ENCODE measurements around the gene SNX30. TPM values are rescaled to one million over a fixed set of nuclear protein-coding genes. Genes with fewer than 3 reads are reported as not detected.

SNX30 gene
- total RNA-seq, 1 donor: 22.0 TPM

DNA sequence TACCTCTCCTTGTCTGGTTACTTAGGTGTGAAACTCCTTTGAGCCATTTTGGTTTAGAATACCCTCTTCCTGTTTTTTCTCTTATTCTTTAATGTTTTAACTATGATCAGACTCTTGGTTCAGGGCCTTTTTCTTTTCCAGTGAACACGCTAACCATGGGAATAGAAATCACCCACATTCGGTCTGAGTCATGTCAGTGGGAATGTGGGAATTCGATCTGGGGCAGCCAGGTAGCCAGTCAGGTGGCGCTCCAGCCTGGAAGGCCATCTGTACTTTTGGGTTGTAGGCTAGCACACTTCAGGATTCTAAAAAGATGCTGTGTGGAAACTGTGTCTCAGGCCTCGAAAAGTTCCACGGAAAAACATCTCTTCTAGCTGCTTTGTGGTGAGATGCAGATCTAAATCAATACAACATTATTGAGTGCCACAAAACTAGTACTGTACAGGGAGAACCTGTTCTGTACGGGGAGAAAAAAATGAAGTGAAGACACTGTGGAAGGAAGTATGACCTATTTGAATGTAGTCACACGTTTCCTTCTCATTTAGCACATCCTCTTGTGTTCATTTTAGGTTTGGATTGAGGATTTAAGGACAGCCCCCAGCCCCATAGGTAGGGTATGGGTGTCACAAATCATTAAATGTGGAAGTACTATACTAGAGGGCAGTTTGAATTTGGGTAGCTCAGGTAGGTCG is 36.4 kb downstream of the SNX30 start:
- no peak for DNase-seq (ENCODE audit: low read depth)

DNA sequence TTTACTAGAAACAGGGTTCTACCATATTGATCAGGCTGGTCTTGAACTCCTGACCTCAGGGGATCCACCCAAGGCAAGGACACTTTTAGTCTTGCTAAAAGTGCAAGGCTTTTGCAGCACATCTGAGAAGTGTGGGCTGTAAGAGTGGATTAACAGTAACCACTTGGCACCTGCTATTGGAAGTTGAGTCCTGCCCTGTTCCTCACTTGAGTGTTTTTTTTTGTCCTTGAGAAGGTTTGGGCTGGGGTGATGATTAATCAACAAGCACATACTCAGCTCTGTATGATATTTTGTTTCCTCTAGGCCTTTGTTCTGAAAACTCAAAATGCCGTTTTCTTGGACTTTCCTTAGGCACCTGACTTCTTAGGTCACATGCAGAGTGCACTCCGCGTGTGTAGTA is 37.4 kb downstream of the SNX30 start:
- TF ChIP-seq, protein P1, sequence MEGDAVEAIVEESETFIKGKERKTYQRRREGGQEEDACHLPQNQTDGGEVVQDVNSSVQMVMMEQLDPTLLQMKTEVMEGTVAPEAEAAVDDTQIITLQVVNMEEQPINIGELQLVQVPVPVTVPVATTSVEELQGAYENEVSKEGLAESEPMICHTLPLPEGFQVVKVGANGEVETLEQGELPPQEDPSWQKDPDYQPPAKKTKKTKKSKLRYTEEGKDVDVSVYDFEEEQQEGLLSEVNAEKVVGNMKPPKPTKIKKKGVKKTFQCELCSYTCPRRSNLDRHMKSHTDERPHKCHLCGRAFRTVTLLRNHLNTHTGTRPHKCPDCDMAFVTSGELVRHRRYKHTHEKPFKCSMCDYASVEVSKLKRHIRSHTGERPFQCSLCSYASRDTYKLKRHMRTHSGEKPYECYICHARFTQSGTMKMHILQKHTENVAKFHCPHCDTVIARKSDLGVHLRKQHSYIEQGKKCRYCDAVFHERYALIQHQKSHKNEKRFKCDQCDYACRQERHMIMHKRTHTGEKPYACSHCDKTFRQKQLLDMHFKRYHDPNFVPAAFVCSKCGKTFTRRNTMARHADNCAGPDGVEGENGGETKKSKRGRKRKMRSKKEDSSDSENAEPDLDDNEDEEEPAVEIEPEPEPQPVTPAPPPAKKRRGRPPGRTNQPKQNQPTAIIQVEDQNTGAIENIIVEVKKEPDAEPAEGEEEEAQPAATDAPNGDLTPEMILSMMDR (IDR thresholded peaks at IDR 0.05; ENCODE audit: insufficient read depth, low read length): no peak
- DNase-seq (ENCODE audit: low read depth): no peak
- H3K4me3 ChIP-seq (ENCODE audit: low read depth, low read length): no peak overlapping the region

More for the DNA sequence above, 36.4 kb downstream of the SNX30 start:
- TF ChIP-seq, protein P1 (IDR thresholded peaks at IDR 0.05; ENCODE audit: insufficient read depth, low read length): no peak
- H3K4me3 ChIP-seq (ENCODE audit: low read depth, low read length): no peak overlapping the region

DNA sequence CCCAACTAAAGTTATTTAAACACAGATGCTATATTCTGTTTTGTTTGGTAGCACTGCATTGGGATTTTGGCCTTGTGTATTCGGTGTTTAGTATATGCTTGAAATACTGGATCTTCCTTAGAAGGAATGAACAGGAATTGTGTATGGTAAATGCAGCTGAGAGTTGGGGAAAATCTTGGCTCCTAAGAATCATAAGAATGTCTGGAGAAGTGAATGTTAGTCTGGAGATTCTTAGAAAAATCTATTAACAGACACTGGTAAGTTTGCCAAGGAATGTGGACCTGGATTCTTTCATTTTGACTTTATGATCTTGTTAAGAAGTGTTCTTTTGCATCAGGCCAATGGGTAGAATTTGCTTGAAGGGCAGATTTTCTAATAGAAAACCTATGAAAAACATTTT is 38.9 kb downstream of the SNX30 start:
- peak; percentile 92 for DNase-seq (ENCODE audit: low read depth)

DNA sequence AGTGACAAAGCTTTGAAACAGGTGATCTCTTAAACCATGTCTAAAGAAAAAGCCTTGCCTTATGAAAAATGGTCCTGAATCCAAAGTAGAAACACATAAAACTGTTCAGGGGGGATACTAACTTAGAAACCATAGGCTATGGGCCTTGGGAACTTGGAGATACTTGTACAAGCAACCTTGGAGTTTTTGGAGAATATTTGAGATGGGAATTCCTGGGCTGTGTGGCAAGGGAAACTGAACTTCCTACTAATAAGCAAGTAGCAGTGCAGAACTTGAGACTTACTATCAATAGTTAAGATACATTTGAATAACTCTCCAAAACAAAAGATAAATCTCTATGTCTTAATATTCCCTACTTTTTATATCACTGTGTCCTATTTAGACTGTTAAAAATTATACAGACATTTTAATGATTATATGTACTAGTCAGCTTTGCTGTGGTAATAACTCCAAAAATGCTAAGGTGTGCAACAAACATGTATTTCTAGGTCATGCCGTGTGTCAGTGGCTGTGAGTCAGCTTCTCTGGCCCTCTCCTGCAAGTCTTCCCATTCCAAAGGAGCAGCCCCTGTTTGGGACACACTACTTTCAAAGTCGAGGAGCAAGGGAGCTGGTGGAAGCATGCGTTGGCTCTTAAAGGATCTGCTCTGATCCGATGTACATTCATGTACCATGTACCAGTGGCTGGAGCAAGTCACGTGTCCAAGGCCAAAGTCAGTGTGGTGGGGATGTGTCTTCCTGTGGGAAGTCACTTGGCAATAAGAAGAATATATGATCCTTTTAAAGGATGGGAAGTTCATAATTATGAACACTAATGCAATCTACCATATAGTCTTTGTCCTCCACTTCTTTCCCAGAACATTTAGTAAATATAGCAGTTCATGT is 39.6 kb downstream of the SNX30 start:
- TF ChIP-seq, protein P1 (IDR thresholded peaks at IDR 0.05; ENCODE audit: insufficient read depth, low read length): no peak
- no peak overlapping the region for H3K4me3 ChIP-seq (ENCODE audit: low read depth, low read length)
- no peak for DNase-seq (ENCODE audit: low read depth)

More for the DNA sequence above, 38.9 kb downstream of the SNX30 start:
- H3K4me3 ChIP-seq (ENCODE audit: low read depth, low read length): no peak overlapping the region
- TF ChIP-seq, protein P1 (IDR thresholded peaks at IDR 0.05; ENCODE audit: insufficient read depth, low read length): no peak

DNA sequence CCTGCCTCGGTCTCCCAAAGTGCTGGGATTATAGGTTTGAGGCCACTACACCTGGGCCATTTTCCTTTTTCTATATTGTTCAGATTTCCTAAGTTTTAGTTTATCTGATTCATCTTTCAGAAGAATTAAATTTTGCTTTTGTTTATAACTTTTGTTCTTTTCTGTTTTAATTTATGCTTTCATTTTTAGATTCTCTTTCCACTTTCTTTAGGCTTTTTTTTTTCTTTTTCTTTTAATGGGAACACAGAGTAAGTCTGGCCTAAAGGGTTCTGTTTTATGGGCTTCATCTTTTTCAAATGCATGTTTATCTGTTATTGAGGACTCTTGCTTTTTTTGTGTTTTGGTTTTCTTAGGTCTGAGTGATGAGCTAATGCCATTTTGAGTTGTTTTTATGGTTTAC is 42.1 kb downstream of the SNX30 start:
- no peak overlapping the region for H3K4me3 ChIP-seq (ENCODE audit: low read depth, low read length)
- TF ChIP-seq, protein P1 (IDR thresholded peaks at IDR 0.05; ENCODE audit: insufficient read depth, low read length): no peak
- no peak for DNase-seq (ENCODE audit: low read depth)

DNA sequence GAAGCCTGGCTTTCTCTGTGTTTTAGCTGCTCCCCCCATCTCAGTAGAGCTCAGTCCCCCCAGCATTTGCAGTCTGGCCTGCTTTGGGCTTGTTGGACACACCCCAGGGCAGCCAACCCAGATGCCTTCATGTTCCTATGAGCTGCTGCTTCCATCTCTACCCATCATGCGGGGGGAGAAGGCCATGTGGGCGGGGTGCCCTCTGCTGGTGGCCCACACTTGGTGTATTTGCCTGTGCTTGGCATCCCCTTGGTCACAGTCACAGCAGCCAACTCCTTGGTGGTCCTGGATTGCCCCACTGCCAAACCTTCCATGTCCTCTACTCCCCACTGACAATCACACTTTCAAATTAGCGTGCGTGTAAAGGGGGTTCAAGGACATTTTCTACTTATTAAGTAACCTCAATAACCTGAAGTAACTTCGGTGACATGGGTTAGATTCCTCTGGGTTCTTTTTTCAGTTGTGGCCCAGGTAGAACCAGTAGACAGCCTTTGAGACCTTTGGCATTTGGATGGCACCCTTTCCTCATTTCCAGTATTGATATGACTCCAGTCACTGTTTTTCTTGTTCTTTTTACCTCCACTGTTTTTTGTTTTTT is 42.8 kb downstream of the SNX30 start:
- TF ChIP-seq, protein P1 (IDR thresholded peaks at IDR 0.05; ENCODE audit: insufficient read depth, low read length): peak; percentile 78
- peak; percentile 66 for DNase-seq (ENCODE audit: low read depth)

More for the DNA sequence above, 42.8 kb downstream of the SNX30 start:
- no peak overlapping the region for H3K4me3 ChIP-seq (ENCODE audit: low read depth, low read length)
